HG02798 (cell line): ENCODE measurements around the gene CASP7.
"Not testable (repeated sequence)": the region's sequence is repeated elsewhere in the genome, so short reads cannot be mapped to it uniquely, and the experiment has no call there.

ENCODE experiments used
- ATAC-seq: cut with Tn5 transposase; IDR thresholded peaks from one replicate; pipeline ENCODE4 v1.9.1; 2021; ENCODE audit warnings: mild to moderate bottlenecking; ENCODE audit not compliant: unreplicated experiment, poor library complexity

Gene CASP7

DNA sequence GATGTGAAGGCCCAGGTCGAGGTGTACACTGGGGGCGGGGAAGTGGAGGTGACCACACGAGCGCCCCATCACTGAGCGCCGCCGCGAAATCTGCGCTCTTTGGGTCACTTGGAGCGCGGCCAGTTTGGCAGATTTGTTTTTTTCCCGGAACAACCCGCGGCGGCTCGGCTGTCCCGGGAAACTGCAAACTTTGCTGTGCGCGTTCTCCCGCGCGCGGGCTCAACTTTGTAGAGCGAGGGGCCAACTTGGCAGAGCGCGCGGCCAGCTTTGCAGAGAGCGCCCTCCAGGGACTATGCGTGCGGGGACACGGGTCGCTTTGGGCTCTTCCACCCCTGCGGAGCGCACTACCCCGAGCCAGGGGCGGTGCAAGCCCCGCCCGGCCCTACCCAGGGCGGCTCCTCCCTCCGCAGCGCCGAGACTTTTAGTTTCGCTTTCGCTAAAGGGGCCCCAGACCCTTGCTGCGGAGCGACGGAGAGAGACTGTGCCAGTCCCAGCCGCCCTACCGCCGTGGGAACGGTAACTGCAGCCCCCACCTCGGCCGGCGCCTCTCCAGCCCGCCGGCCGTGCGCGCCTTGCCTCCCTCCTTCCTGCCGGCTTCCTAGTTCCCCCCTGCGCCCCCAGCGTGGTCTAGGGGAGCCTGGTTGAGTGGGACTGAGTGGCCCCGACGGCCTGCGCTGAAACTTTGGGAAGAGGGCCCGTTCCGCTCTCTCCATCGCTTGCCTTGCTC is at the start of gene CASP7:
CASP7 (plus strand) TSS at position 450 of the 727 bp plus-strand sequence. CDS start 17,582 bp downstream, outside the sequence.
- peak; percentile 79 for ATAC-seq

DNA sequence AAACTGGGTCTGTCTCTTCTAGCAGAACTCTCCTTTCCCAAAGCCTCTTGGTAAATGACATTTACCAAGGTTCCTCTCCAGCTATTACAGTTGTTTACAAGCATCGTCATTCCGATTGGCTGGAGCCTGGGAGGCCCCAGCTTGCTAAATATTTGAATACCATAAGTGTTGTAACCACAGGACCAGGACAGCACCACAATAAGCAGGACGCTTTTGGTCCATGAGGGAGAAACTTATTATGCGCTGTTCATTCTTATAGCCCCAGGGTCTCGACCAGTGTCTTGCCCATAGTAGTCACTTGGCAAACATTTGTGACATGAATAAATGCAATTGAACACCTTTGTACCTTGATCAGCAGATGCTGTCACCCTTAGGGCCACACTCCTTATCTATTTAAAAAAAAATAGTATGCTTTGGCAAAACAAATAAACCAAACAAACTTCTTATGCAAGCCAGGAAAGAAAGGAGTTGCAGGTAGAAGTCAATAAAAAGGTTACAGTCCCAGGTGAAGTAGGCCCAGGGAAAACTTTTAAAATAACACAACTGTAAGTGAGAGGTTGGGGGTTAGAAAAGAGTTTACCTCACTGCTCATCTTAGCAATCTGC is 48.7 kb upstream of the CASP7 start:
- ATAC-seq: no peak

DNA sequence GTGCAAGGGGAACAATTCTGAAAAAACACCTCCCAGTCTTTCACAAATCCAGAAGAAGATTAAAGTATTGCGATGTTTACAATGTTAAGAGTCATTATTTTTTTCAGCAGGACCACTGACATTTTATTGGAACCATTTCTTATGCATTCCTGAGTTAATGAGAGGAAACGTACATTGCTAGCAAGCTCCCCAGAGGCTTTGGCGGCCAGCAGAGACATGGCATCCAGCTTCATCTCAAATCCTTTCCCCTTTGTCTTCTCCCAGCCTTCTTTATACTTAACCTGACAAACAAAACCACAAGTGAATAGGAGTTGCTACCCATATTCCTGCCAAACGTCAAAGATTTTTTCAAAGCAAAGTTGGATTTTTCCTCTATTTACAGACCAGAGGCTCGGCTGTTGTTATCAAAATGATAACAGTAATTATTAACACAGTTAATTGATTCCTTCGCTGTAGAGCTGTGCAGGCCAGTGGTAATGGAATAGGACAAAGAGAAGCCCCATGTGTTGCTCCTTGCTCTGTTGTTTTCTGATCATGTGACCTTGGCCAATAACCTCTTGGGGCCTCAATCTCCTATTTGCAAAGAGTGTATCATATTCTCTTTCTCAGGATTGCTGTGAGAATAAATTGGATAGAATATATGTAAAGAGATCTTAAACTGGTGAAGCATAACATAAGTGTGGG is 47.9 kb upstream of the CASP7 start:
- ATAC-seq: no peak

DNA sequence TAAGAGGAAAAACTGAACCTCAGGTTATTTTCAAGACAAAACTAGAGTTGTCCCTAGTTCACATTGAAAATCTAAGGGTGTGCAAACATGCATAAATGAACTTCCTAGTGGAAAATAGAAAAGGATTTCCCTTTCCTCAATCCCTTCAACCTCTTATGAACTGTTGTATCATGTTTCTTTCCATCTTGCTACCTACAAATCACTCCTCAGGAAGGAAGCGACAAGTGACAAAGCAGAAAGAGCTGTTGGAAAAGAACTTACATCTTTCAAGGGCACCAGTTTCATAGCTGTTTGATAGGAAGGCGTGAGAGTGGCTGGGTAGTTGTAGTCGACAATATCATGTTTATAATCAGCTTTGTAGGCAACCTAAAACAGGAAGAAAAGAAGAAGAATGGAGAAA is 39.7 kb upstream of the CASP7 start:
- ATAC-seq: no peak

DNA sequence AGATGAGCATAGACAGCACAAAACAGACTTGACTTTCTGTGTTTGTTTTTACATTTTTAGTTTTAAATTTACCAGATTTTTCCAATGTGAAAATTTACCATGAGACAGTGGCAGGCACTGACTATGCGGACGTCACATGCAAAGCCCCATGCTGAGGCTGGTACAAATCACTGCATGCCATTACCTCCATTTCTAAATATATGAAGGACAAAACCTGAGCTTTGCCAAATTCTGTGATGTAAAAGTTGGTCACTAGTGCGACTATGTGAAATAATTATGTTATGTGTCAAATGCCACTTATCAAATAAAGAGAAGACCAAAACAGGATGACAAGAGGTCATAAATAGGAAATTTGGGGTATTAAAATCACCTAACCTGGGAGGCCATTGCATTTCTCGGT is 38.0 kb upstream of the CASP7 start:
- ATAC-seq: no peak

DNA sequence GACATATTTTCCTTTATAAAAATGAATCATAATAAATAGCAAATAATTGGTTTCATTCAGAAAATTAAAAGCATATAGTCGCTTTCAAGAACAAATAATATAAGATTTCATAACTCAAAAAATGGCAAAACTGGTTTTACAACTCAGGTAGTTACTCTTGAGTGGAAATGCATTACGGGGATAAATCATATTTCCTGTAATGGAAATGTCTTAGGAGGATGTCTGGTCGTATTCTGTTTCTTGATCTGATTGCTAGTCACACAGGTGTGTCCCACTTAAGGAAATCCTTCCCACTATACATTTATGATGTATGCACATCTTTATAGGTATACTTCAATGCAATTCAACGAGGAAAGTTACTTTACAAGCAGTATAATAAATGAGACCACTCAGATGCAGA is 36.5 kb upstream of the CASP7 start:
- ATAC-seq: no peak

DNA sequence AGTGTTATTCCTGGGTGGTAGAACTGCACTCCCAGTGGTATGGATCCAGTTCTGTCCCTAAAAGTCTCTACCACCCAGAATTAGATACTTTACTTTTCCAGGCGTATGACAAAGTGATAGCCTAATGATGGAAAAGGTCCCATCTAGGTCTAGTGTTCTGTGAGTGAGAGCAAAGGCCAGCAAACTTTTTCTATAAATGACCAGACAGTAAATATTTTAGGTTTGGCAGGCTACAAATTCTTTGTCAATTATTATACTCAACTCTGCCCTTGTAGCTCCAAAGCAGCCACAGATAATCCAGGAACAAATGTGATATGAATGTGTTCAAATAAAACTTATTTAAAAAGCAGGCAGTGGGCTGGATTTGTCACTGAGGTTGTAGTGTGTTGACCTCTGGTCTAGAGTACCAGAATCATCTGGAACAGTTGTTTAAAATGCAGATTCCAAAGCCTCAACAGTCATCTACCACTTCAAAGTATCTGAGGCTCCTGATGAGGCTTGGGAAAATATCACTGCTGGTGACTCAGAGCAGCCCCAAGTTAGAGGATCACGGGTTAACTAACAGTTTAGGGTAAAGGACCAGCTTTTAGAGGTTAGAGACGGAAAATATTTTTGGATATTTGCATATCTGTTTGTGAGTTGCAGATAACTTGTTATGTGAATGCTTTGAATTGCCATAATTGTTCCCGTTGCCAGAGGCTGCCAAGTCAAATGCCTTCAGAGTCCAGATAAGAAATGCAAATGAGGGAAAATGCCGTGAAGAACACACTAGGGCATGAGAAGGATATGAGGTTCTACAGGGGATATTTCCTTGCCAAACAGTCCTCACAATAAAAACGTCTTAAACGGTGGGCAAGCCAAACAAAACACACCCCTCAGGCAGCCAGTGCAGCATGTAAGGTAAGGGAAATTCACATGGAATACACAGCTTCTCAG is 35.3 kb upstream of the CASP7 start:
- ATAC-seq: no peak

DNA sequence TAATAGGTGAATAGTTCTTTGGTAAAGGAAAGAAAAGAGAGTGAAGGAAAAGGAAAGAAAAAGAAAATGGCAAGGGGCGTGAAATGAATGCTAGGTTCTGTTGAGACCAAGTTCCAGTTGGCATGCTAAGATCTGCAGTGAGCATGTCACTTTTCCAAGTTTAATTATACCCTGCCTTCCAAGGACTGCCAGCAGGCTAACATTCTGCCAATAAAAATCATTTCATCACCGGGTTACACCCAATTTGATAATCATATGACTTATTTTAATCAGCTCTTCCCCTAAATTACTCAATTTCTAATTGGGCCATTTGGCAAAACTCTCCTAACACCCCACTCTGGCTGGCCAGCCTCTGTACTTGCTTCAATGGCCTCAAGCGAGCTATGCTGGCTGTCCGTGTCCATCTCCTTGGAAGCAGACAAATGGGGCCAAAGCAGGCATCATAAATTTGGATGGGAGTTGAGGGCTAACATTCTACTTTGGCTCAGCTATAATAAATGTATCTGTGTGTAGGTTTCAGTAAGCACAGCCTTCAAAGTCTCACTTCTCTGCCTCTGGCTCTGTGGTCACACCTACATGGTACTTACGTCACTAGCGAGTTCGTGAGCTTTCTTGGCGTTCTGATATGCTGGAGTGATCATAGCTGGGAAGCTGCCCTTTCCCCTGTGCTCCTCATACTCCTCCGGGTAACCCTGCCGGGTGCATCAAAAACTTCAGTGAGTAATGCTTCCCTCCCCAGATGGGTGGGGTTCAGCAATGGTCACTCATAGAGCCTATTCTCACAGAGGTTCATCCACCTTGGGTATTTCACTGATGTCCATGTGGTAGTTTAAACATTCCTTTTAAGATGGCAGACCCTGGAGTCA is 33.1 kb upstream of the CASP7 start:
- no peak for ATAC-seq

DNA sequence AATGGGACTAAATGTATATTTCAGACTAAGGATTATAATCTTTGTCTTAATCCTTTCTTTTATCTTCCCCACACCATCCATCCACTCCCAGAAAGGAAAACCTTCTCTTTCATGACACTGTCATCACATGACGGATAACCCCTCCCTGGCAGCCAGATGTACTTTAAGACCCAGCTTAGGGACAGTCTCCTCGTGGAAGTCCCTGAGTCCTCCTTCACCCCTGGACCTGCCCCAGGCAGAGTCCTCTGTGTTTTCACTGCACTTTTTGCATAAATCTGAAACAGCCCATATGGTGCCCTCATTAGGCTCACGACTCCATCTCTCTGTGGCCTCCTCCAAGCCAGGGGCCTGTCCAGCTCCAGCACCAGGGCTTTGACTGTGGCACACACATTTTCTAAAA is 31.9 kb upstream of the CASP7 start:
- ATAC-seq: no peak

DNA sequence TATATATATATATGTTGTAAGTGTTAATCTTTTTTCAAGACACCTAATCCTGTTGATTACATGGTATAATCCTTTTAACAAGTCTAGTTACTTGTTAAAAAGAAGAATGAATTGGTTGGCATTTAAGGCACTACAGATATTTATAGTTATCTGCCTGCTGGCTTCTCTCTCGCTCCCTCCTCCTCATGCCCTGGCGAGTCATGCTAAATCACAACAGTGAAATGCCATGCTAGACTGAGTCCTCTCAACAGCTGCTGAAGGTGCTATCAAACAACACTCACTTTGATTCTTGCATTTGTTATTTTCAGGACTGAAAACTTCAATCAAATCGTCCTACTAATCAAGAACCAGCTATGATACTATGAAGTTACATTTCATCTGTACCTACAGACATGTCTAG is 31.2 kb upstream of the CASP7 start:
- no peak for ATAC-seq

DNA sequence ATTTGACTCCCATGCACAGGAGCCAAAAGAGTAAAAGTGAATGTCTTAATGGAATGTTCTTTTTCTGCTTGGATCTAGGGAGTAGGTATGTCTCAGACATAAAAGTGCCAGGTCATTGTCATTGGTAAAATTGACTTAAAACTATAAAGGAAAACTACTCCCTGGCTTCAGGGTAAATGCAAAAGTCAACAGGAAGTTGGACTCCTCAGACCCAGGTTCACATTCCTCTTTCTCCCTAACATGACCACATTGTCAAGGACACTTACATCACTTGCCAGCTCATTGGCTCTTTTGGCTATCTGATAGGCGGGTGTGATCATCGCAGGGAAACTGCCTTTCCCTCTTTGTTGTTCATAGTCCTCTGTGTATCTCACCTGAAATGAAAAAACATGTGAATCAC is 29.5 kb upstream of the CASP7 start:
- ATAC-seq: no peak

DNA sequence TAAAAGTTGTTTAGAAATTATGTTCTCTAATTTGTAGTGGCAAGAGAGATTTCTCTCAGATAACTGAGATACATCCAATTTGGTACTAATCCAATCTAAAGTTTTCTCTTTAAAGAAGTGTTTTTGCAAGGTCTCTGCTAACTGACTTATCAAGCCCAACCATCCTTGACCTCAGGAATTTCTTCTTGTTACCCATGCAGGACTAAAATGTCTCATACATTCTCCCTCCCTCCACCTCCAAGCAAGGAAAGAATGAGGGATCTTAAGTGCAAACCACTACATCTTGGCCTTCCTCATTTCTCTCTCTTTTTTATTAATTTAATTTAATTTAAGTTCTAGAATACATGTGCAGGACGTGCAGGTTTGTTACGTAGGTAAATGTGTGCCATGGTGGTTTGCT is 28.7 kb upstream of the CASP7 start:
- ATAC-seq: no peak

DNA sequence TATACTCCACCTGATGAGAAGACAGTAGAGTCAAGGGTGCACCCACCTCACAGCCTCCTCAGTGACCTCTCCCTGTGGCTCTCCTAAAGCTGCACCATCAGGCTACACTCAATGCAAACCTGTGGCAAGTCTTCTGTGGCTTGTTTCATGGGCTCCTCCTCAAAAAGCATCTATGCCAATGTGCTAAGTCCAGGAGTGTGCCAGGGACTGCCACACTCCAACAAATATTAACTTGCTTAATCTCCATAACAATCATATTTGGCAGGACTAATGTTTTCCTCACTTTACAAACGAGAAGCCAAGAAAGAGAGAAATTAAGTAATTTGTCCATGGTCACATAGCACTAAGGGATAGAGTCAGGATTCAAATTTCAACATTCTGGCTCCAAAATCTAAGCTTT is 27.8 kb upstream of the CASP7 start:
- no peak for ATAC-seq

DNA sequence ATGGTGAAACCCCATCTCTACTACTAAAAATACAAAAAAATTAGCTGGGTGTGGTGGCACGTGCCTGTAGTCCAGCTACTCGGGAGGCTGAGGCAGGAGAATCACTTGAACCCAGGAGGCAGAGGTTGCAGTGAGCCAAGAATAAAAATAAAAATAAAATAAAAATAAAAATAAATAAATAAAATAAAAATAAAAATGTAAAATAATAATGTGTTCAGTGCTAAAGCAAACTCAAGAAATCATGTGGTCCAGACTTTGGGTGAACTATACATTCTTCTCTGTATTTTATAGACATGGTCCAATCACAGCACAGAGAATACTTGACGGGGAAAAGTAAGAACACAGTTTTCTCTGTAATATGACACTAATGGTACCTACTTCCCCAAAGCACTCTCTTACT is 27.3 kb upstream of the CASP7 start:
- not testable (repeated sequence) for ATAC-seq

DNA sequence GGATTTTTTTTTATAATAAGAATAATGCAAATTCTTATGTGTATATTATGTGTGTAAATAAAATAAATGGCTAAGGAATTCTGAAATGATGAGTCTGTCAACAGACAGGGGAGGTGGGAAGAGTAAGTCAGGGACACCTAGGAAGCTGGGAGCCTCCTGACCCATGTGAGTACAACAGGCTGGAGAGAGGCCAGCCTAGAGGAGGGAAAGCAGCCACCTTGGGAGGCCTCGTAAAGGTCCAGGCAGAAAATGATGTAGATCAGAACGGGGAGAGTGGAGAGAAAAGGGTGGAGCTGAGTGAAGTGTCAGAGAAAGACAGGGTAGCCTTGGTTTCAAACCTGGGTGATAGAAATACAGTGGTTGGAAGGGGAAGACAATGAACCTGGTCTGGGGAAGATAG is 22.8 kb upstream of the CASP7 start:
- ATAC-seq: no peak

DNA sequence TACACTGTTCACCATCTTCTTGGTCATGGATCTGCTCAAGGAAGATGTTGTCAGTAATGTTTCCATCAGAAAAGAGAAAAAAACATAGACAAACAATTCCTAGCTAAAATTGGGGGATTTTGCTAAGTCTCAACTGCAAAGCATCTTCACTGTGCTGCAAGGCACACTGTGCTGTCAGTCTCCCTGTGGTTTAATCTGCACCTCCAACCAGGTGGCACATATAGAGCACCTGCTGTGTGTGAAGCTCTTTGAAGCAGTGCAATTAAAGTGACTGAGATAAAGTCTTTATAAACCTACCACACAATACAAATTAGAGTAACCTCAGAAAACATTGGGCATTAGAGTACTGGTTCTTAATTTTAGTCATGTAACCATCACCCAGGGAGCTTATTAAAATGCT is 22.2 kb upstream of the CASP7 start:
- ATAC-seq: no peak

DNA sequence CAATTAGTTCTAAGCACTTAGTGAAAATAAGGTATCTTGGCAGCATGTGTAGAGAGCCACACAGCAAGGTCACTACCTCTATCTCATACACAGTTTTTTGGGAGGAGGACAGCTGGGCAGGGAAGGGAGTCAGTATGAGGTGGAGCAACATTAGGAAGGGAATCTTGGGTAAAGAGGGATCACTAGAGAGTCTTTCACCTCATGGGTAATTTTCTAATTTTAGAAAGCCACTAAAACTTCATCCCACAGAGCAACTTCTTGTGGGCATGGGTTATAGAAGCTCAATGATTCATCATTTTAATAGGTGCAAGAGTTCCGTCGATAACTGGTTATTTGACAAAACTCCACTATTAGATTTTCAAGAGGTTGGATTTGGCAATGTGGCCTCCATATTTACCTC is 18.4 kb upstream of the CASP7 start:
- no peak for ATAC-seq

DNA sequence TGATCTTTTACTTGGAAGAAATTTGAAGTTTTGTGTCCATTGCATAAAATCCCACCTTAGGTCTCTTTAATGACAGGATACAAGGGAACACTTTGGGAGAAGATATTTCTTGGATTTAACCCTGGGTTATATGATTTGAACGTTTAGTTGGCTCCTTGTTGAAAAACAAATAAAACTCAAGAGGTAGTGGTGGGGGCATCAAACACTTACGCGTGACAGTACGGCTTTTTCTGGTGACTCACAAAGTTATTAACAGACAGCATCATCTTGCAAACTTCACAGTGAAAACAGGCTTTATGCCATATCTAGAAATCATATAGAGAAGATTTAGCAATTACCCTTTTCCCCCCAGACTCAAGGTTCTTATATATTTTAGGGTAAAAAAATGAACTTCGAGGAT is 16.6 kb upstream of the CASP7 start:
- ATAC-seq: no peak

DNA sequence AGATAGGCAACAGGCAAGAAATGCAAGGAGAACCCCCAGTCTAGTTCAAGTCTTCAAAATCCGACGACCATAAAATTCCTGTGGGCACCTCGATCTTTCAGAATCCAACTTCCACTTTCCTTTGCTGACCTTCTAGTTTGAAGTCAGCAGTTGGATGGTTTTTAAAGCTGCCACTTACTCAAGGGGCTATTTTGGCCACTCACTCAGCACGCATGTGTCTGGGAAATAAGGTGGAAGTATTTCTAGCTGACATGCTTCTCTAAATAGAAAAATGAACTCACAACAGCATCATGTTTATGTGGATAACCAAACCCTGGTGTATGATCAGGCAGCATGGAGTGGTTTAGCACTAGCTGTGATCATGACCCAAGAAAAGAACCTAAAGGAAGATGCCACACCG is 15.8 kb upstream of the CASP7 start, which contains the start of gene NRAP:
NRAP (minus strand) TSS at position 134 of the 400 bp plus-strand sequence. CDS start 159 bp downstream, outside the sequence.
- no peak for ATAC-seq

DNA sequence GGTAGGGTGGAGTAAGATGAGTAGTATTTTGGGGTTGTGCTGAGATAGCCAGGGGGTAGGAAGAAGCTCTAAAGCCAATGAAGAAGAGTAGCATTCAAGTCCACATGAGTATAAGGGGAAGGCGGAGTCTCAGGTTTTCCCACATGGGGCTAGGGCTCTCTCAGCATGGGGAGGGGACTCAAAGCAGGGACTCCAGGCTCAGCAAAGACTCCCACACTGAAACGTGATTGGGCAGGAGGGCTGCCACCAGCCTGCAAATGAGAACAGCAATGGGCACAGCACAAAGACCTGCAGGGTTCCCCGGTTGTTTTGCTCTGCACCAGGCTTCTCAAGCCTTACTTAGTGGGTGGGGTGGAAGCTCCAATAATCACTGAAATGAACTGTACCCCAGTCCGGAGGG is 14.4 kb upstream of the CASP7 start:
- ATAC-seq: no peak
